K562 (cell line): Measurements from ENCODE around the gene SPDYE1. TPM values are rescaled to one million over a fixed set of nuclear protein-coding genes. Genes with fewer than 3 reads are reported as not detected.

Experiments used
- ATAC-seq: fragments of 200-7000 bp; cut with Tn5 transposase; 3 replicates; pipeline ENCODE4 v1.9.1; 2020; ENCODE audit warnings: moderate library complexity
- BruUV-seq: library from RNA; stranded (reverse); fragments of 400-500 nt; replicated peaks from 2 replicates; lab custom pipeline; 2021; lab: Mats Ljungman, UMichigan
- CTCF ChIA-PET: fragments of 300-600 bp; formaldehyde crosslinking; extraction: SDS; loops from one replicate; lab custom pipeline; 2021; ENCODE audit warnings: low intra/inter-chr PET ratio; lab: Yijun Ruan, JAX
- POLR2A ChIA-PET: fragments of 300-600, 350-650 bp; sonication (Branson Sonifier 250); formaldehyde crosslinking; extraction: SDS; loops from one replicate; lab custom pipeline; 2021; ENCODE audit warnings: antibody characterized with exemption, inconsistent platforms; lab: Yijun Ruan, JAX
- DNase-seq, 4 experiments: peaks; one replicate each; pipeline versions ENCODE4 v3.0.0 to v3.0.0-alpha.2; 2011 to 2018; ENCODE audit warnings: low spot score in 3 of 4, mixed read lengths in 3 of 4; ENCODE audit errors: extremely low read depth in 1 of 4
- FAIRE-seq: peaks from 2 replicates; lab custom pipeline; 2011; peaks lifted over from hg19 to GRCh38; lab: Jason Lieb, UNC
- H2AFZ ChIP-seq: 2 replicates; pipeline ENCODE4 v1.6.0; 2011; ENCODE audit warnings: low read depth, low read length, control low read depth, inconsistent platforms
- H3K27ac ChIP-seq: fragments of 200-600 bp; 3 replicates; pipeline ENCODE4 v1.8.0; 2011; ENCODE audit warnings: low read depth, mild to moderate bottlenecking, control low read depth, inconsistent platforms, low read length, moderate library complexity, mixed read lengths; ENCODE audit errors: extremely low read depth
- H3K27me3 ChIP-seq, 2 experiments: fragments of 300-600 bp in 1 of 2; 2 replicates in 1 of 2; 3 replicates in 1 of 2; pipeline versions ENCODE4 v1.6.0 to v1.8.0; 2011; ENCODE audit warnings: inconsistent platforms in 2 of 2, low read length in 2 of 2, mild to moderate bottlenecking in 1 of 2, mixed read lengths in 1 of 2, moderate library complexity in 1 of 2; ENCODE audit not compliant: control insufficient read depth in 2 of 2, insufficient read depth in 2 of 2
- H3K36me3 ChIP-seq: fragments of 300-600 bp; 3 replicates; pipeline ENCODE4 v1.8.0; 2011; ENCODE audit warnings: mild to moderate bottlenecking, low read length, inconsistent platforms; ENCODE audit not compliant: control insufficient read depth, insufficient read depth
- H3K4me1 ChIP-seq, 2 experiments: fragments of 200-600 bp in 1 of 2; replicated peaks in 1 of 2; 2 replicates in 1 of 2; 3 replicates in 1 of 2; pipeline versions ENCODE4 v1.5.1 to v1.8.0; 2011; ENCODE audit warnings: inconsistent platforms in 2 of 2, low read length in 2 of 2, mild to moderate bottlenecking in 1 of 2, mixed read lengths in 1 of 2, moderate library complexity in 1 of 2; ENCODE audit not compliant: control insufficient read depth in 2 of 2, insufficient read depth in 2 of 2
- H3K4me2 ChIP-seq: 2 replicates; pipeline ENCODE4 v1.6.1; 2011; ENCODE audit warnings: low read length, control low read depth, inconsistent platforms, mixed read lengths; ENCODE audit not compliant: insufficient read depth
- H3K4me3 ChIP-seq: fragments of 200-600 bp; sonication (generic), shearing (Covaris generic); 2 replicates; pipeline ENCODE4 v1.5.1; 2016; ENCODE audit warnings: control low read depth, inconsistent platforms
- H3K79me2 ChIP-seq: fragments of 200-600 bp; 3 replicates; pipeline ENCODE4 v1.8.0; 2011; ENCODE audit warnings: low read length, inconsistent platforms; ENCODE audit not compliant: control insufficient read depth, insufficient read depth
- H3K9ac ChIP-seq, 2 experiments: 2 replicates each; pipeline versions ENCODE4 v1.6.0 to v1.6.1; 2011; ENCODE audit warnings: low read depth in 2 of 2, low read length in 2 of 2, control low read depth in 1 of 2, inconsistent platforms in 1 of 2, mild to moderate bottlenecking in 1 of 2, mixed read lengths in 1 of 2; ENCODE audit not compliant: insufficient read depth in 1 of 2
- H3K9me1 ChIP-seq: one replicate; pipeline ENCODE4 v1.6.0; 2011; ENCODE audit warnings: inconsistent platforms, mild to moderate bottlenecking, low read length, moderate library complexity; ENCODE audit not compliant: control insufficient read depth, insufficient read depth
- H3K9me3 ChIP-seq: replicated peaks from 2 replicates; pipeline ENCODE4 v1.5.1; 2011; ENCODE audit warnings: low read depth, low read length, inconsistent platforms; ENCODE audit not compliant: control insufficient read depth, insufficient read depth
- H4K20me1 ChIP-seq: replicated peaks from 2 replicates; pipeline ENCODE4 v1.6.1; 2011; ENCODE audit warnings: low read length, inconsistent platforms, mixed read lengths; ENCODE audit not compliant: control insufficient read depth, insufficient read depth
- ATF7 ChIP-seq: fragments of 450-650 bp; IDR thresholded peaks from 2 replicates; pipeline ENCODE4 v1.7.1; 2014; ENCODE audit warnings: mild to moderate bottlenecking, moderate library complexity
- E2F6 ChIP-seq, 2 experiments: IDR thresholded peaks; 2 replicates each; pipeline ENCODE4 v1.6.1; 2011; ENCODE audit warnings: borderline replicate concordance in 1 of 2, control low read depth in 1 of 2, low read depth in 1 of 2, low read length in 1 of 2, mild to moderate bottlenecking in 1 of 2, mixed read lengths in 1 of 2, moderate library complexity in 1 of 2; ENCODE audit not compliant: insufficient read depth in 1 of 2, insufficient read length in 1 of 2, poor library complexity in 1 of 2, severe bottlenecking in 1 of 2; ENCODE audit errors: extremely low read depth in 1 of 2
- ETV5 ChIP-seq: sonication (generic); formaldehyde crosslinking; IDR thresholded peaks from 2 replicates; pipeline ENCODE4 v1.4.0; 2020; ENCODE audit warnings: low read depth, mild to moderate bottlenecking, missing genetic modification reagents
- FOXP4 ChIP-seq: sonication (generic); formaldehyde crosslinking; IDR thresholded peaks from 2 replicates; pipeline ENCODE4 v1.8.0; 2022; ENCODE audit warnings: mild to moderate bottlenecking, missing genetic modification reagents, borderline replicate concordance
- GTF2B ChIP-seq: IDR thresholded peaks from 2 replicates; pipeline ENCODE4 v1.6.1; 2011; ENCODE audit not compliant: insufficient read length; ENCODE audit errors: extremely low read depth
- MAFG ChIP-seq: fragments of 450-650 bp; conservative IDR thresholded peaks from 2 replicates; pipeline ENCODE4 v1.6.1; 2016; ENCODE audit warnings: missing genetic modification characterization, missing compliant biosample characterization
- NONO ChIP-seq, 2 experiments: fragments of 200-400 bp in 1 of 2; fragments of 450-650 bp in 1 of 2; formaldehyde crosslinking in 1 of 2; IDR thresholded peaks; 2 replicates each; pipeline ENCODE4 v1.6.1; 2017; ENCODE audit warnings: low read depth in 2 of 2, mild to moderate bottlenecking in 2 of 2, moderate library complexity in 2 of 2, low read length in 1 of 2
- NRF1 ChIP-seq, 2 experiments: fragments of 450-650 bp; IDR thresholded peaks in 1 of 2; conservative IDR thresholded peaks in 1 of 2; 2 replicates each; pipeline ENCODE4 v1.6.1; 2014; ENCODE audit warnings: mild to moderate bottlenecking in 2 of 2
- RUNX1 ChIP-seq: sonication (generic); IDR thresholded peaks from 2 replicates; pipeline ENCODE4 v1.6.1; 2016; ENCODE audit warnings: antibody characterized with exemption, low read depth
- ZNF253 ChIP-seq: fragments of 250-450 bp; sonication (Bioruptor Pico); conservative IDR thresholded peaks from 2 replicates; pipeline ENCODE4 v1.6.1; 2021; ENCODE audit warnings: mild to moderate bottlenecking
- ZNF347 ChIP-seq: fragments of 450-650 bp; formaldehyde crosslinking; IDR thresholded peaks from 2 replicates; pipeline ENCODE4 v1.4.0; 2020; ENCODE audit warnings: low read depth, mild to moderate bottlenecking, moderate library complexity
- ZNF445 ChIP-seq: fragments of 250-450 bp; sonication (Bioruptor Pico); IDR thresholded peaks from 2 replicates; pipeline ENCODE4 v1.4.0; 2020; ENCODE audit warnings: low read depth, mild to moderate bottlenecking, moderate library complexity
- WGBS: fragments of 100-300 bp; shearing (Covaris generic); methylation state at CpG from one replicate; pipeline ENCODE4 v1.1.6; 2016; ENCODE audit warnings: low coverage, mixed read lengths; ENCODE audit not compliant: insufficient coverage; ENCODE audit errors: missing lambda C conversion rate; 5-methylcytosine and 5-hydroxymethylcytosine counted together
- in situ Hi-C: fragments of 300-500 bp; cut with MboI; formaldehyde crosslinking; loops from 4 replicates; pipeline ENCODE4 v1.15.0; 2018; ENCODE audit warnings: inconsistent platforms, mixed read lengths
- intact Hi-C: fragments of 100-400 bp; cut with micrococcal nuclease; formaldehyde crosslinking; loops from 2 replicates; pipeline ENCODE4 v1.14.2; 2022
- polyA plus RNA-seq, 8 experiments: library from polyadenylated mRNA; depleted of rRNA in 4 of 8; stranded (reverse) in 5 of 8; unstranded in 3 of 8; fragments of >200 nt; fragmentation: Nextera tagmentation in 2 of 8; fragmentation: Illumina TruSeq in 1 of 8; extraction: Ambion mirVana in 2 of 8; extraction: Trizol in 1 of 8; gene quantifications; 2 replicates each; pipeline versions ENCODE4 v1.2.1 to v1.2.3, GENCODE V29; 2011 to 2014; ENCODE audit warnings: inconsistent platforms in 1 of 8, missing spikeins in 1 of 8
- total RNA-seq, 7 experiments: library from RNA; depleted of rRNA in 6 of 7; stranded (reverse); fragments of >200 nt in 6 of 7; fragmentation: Illumina TruSeq in 2 of 7; extraction: Trizol in 2 of 7; gene quantifications; 2 replicates each; pipeline versions ENCODE4 v1.2.1 to v1.2.3, GENCODE V29; 2011 to 2021; ENCODE audit warnings: low replicate concordance in 1 of 7

Gene SPDYE1
- total and polyA plus RNA-seq, 9 of the 15 experiments (the other 6 are each of a cell fraction or from before 2014, with no cell fraction given): 0.04 to 0.10 TPM; not detected in 7

GRCh38 chr7:44040493-44040891, 42.8 kb downstream of the SPDYE1 start (continued):
- TF ChIP-seq E2F6 (IDR thresholded peaks at IDR 0.05; ENCODE audit: borderline replicate concordance in 1 of 2, extremely low read depth in 1 of 2, insufficient read depth in 1 of 2, insufficient read length in 1 of 2, low read depth in 1 of 2, low read length in 1 of 2, poor library complexity in 1 of 2, severe bottlenecking in 1 of 2) (peak in 1 of 2 experiments; percentile 65), NRF1 (conservative IDR thresholded peaks at IDR 0.05 in 1 of 2, IDR thresholded peaks at IDR 0.05 in 1 of 2) (peak; percentile 68 to 70)

- intact Hi-C loops: no loop called here
- Histone ChIP-seq H3K36me3 (peaks cover 15% of the 10 kb centered on the region; the same call in 2 of the 3 replicates), H3K4me2 (no peak overlapping the region), H3K27ac (0 out of 3 replicates have a peak overlapping the region, but pooled peaks have one; percentile 10), H3K4me1 (peaks cover 14 to 44% of the 10 kb centered on the region in 2 experiments; a peak in 4 of 5 replicates), H4K20me1 (no peaks in the 10 kb centered on the region), H3K79me2 (peaks cover 27% of the 10 kb centered on the region), H3K27me3 (no peaks in the 10 kb centered on the region), H3K9ac (no peak overlapping the region), H3K4me3 (no peak overlapping the region), H2AFZ (no peak overlapping the region), H3K9me1 (peaks cover under 1% of the 10 kb centered on the region), H3K9me3 (no peaks in the 10 kb centered on the region)
- DNase-seq: no peak
- no peak for FAIRE-seq
- CTCF ChIA-PET: no interaction called here
- 22% methylated on average over 2 of the region's 2 CpGs for WGBS
- no peak for TF ChIP-seq ZNF347 (CRISPR knock-in tag)
- no peak for TF ChIP-seq NONO (IDR thresholded peaks at IDR 0.05; ENCODE audit: low read depth in 2 of 2, low read length in 1 of 2)
- TF ChIP-seq GTF2B: no peak
- TF ChIP-seq ZNF445: no peak
- TF ChIP-seq FOXP4 (CRISPR knock-in tag): no peak
- TF ChIP-seq ETV5 (CRISPR knock-in tag): no peak
- TF ChIP-seq ZNF253 (CRISPR knock-in tag): no peak
- no peak for TF ChIP-seq RUNX1
- no peak for TF ChIP-seq MAFG
- no peak for TF ChIP-seq ATF7
- POLR2A ChIA-PET: no interaction called here
- in situ Hi-C loops: no loop called here
- BruUV-seq: no TSS peak
- ATAC-seq: no peak
Measured at GRCh38 chr7:44042221-44042620, 44.5 kb downstream of the SPDYE1 start.
